Type B pancreatic cell (in vitro differentiated cells): ENCODE results near the gene MEIS2. TPM values are rescaled to one million over a fixed set of nuclear protein-coding genes. Genes with fewer than 3 reads are reported as not detected.

Experiments
- DNase-seq: peaks from one replicate; pipeline ENCODE4 v3.0.0; 2021; ENCODE audit warnings: mixed read lengths; ENCODE audit not compliant: unreplicated experiment; ENCODE audit errors: extremely low spot score
- H3K27ac Mint-ChIP-seq: 2 replicates; pipeline ENCODE4 v1.8.0; 2021; ENCODE audit warnings: mild to moderate bottlenecking, mixed read lengths
- H3K27me3 Mint-ChIP-seq: 2 replicates; pipeline ENCODE4 v1.8.0; 2021; ENCODE audit warnings: mixed read lengths
- H3K36me3 Mint-ChIP-seq: 2 replicates; pipeline ENCODE4 v1.8.0; 2021; ENCODE audit warnings: mixed read lengths
- H3K4me1 Mint-ChIP-seq: one replicate; pipeline ENCODE4 v1.8.0; 2021; ENCODE audit warnings: mixed read lengths; ENCODE audit not compliant: unreplicated experiment
- H3K4me3 Mint-ChIP-seq: 2 replicates; pipeline ENCODE4 v1.8.0; 2021; ENCODE audit warnings: mild to moderate bottlenecking, mixed read lengths
- H3K9me3 Mint-ChIP-seq: 2 replicates; pipeline ENCODE4 v1.8.0; 2021; ENCODE audit warnings: mixed read lengths
- CTCF ChIP-seq: fragments of 200-600 bp; sonication (generic); conservative IDR thresholded peaks from 2 replicates; pipeline ENCODE4 v1.5.0; 2021; ENCODE audit warnings: antibody characterized with exemption, mild to moderate bottlenecking
- total RNA-seq: library from RNA; stranded (reverse); gene quantifications from 2 replicates; pipeline ENCODE4 v1.2.1, GENCODE V29; 2021; ENCODE audit warnings: low replicate concordance

MEIS2 gene
- total RNA-seq, 1 donor from 2014 or later, result 211 TPM

GRCh38 chr15:37093480-37094332 is 6.6 kb downstream of the MEIS2 start:
- peaks cover 6% of the 10 kb centered on the region for H3K27me3 Mint-ChIP-seq
- no peak for TF ChIP-seq CTCF
- no peak for DNase-seq
- peaks cover 44% of the 10 kb centered on the region for H3K4me1 Mint-ChIP-seq
- peak overlapping the region; percentile 99 for H3K4me3 Mint-ChIP-seq
- no peaks in the 10 kb centered on the region for H3K9me3 Mint-ChIP-seq
- H3K36me3 Mint-ChIP-seq, result peaks cover 69% of the 10 kb centered on the region
- peak overlapping the region; percentile 99 for H3K27ac Mint-ChIP-seq

GRCh38 chr15:37090543-37091175 is 9.7 kb downstream of the MEIS2 start:
- DNase-seq, result no peak
- peak overlapping the region; percentile 99 for H3K4me3 Mint-ChIP-seq
- no peaks in the 10 kb centered on the region for H3K27me3 Mint-ChIP-seq
- H3K9me3 Mint-ChIP-seq, result no peaks in the 10 kb centered on the region
- peaks cover 68% of the 10 kb centered on the region for H3K4me1 Mint-ChIP-seq
- peaks cover 76% of the 10 kb centered on the region for H3K36me3 Mint-ChIP-seq
- no peak for TF ChIP-seq CTCF
- no peak overlapping the region for H3K27ac Mint-ChIP-seq

GRCh38 chr15:37088436-37088835 is 11.9 kb downstream of the MEIS2 start:
- DNase-seq, result no peak
- H3K9me3 Mint-ChIP-seq, result no peaks in the 10 kb centered on the region
- no peaks in the 10 kb centered on the region for H3K27me3 Mint-ChIP-seq
- peaks cover 72% of the 10 kb centered on the region for H3K36me3 Mint-ChIP-seq
- TF ChIP-seq CTCF, result no peak
- peak overlapping the region; percentile 39 for H3K4me3 Mint-ChIP-seq
- H3K4me1 Mint-ChIP-seq, result peaks cover 67% of the 10 kb centered on the region
- no peak overlapping the region for H3K27ac Mint-ChIP-seq

- H3K27ac Mint-ChIP-seq, result no peak overlapping the region
Observed at GRCh38 chr15:37087131-37087588, 13.2 kb downstream of the MEIS2 start.

GRCh38 chr15:37086521-37086920 is 13.8 kb downstream of the MEIS2 start:
- peaks cover 64% of the 10 kb centered on the region for H3K36me3 Mint-ChIP-seq
- no peak overlapping the region for H3K27ac Mint-ChIP-seq
- H3K9me3 Mint-ChIP-seq, result no peaks in the 10 kb centered on the region
- no peaks in the 10 kb centered on the region for H3K27me3 Mint-ChIP-seq
- H3K4me1 Mint-ChIP-seq, result peaks cover 60% of the 10 kb centered on the region
- no peak for TF ChIP-seq CTCF
- peak overlapping the region; percentile 31 for H3K4me3 Mint-ChIP-seq
- no peak for DNase-seq

More at GRCh38 chr15:37087131-37087588, 13.2 kb downstream of the MEIS2 start:
- Mint-ChIP-seq H3K9me3 (no peaks in the 10 kb centered on the region), H3K27me3 (no peaks in the 10 kb centered on the region), H3K36me3 (peaks cover 65% of the 10 kb centered on the region), H3K4me1 (peaks cover 59% of the 10 kb centered on the region), H3K4me3 (peak overlapping the region; percentile 18)
- no peak for TF ChIP-seq CTCF
- DNase-seq, result no peak
